ENCODE measurements around the gene PIH1D1. TPM values are rescaled to one million over a fixed set of nuclear protein-coding genes. Genes with fewer than 3 reads are reported as not detected.

PIH1D1 gene
- total RNA-seq: 93.2 and 112 TPM in 2 replicates

GRCh38 chr19:49451430-49452181 lies at the start of gene PIH1D1:
TSS of gene PIH1D1 (minus strand) at chr19:49451814. CDS start at chr19:49451574, 240 bp downstream.

DNA sequence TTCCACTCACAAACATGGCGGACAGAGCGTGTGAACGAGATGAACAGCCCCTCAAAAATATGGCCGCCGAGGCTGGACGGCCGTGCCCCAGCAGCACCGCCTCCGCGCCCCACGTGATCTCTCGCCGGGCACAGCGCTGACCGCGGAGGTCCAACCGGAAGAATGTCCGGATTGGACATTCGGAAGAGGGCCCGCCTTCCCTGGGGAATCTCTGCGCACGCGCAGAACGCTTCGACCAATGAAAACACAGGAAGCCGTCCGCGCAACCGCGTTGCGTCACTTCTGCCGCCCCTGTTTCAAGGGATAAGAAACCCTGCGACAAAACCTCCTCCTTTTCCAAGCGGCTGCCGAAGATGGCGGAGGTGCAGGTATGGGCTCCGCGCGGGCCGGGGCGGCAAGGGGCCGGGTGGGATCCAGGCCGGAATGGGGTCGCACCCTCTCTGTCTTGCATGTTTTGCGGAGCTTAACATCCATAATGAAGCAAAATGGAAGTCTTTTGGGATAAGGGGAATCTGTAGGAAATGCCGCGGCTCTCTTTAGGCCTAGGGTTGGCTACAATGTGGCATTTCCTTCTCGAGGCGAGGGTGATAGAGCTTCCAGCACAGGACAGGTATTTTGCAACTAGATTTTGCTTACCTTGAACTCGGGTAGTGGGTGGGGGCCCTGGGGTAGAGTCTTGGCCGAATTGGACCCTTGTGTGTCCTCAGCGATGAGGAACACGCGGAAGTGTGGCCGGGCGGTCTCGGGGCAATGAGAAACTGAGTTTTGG lies 35.8 kb upstream of the PIH1D1 start, which contains the start of gene RPL13A:
Gene RPL13A, plus strand, starts transcription at position 332 of the 769 bp plus-strand sequence. Its CDS starts 22 bp downstream, at position 354.

DNA sequence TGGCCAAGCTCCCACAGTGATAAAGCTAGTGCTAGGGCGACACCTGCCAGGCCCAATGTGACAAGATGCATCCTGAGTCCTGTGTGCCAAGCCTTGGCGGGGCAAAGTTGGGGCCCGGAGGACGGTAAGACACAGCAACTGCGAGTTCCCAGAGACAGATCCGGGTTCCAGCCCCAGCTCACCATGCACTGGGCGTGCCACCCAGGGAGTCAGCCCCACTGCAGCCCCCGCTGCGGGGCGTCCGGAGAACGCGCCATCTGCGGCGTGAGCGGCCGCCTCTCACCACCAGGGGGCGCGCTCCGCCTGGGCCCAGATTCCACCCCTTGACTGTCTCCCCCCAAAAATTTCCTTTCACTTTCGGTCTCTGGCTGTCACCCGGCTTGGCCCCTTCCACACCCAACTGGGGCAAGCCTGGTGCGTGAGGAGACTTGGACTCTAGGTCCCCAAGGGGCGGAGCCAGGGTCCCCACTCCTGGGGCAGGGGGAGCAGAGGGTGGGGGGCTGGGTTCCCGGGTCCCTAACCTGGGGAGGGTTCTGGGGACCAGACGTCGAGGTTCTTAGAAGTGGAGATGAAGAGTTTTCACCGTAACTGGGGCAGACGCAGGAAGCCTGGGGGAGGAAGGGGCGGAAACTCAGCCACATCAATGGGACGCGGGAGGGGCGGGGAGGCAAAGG lies 22.4 kb upstream of the PIH1D1 start, which contains the start of gene FLT3LG:
Gene FLT3LG, plus strand, starts transcription at position 348 of the 674 bp plus-strand sequence. CDS start 425 bp downstream, outside the sequence.

DNA sequence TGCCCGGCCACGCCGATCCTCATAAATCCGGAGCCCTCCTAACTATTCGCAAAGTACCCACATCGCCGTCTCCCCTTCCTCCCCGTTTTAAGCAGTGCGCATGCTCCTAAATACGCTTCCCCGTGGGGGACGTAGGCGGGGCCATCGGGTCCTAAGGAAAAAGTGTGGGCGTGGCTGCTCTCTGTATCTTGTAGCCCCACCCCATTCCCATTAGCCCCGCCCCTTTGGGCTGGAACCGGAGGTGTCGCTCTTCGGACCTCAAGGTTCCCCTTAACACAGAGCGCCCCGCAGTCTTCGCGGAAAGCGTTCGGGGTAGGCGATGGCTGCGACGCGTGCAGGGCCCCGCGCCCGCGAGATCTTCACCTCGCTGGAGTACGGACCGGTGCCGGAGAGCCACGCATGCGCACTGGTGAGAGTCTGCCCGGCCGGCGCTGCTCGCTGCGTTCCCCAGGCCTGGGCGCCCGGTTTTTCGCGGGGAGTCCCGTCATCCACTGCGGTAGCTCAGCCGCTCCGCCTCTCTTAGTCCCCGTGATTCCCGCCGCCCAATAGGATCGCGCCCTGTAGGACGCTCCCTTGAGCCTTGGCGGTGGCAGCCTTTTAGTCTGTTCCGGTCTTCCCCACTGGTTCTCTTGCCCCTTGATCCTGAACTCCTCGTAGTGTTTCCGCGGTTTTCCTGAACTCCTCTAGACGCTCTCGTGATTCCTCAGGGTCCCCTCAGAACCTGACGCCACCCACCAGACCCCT lies 1.6 kb upstream of the PIH1D1 start, which contains the start of gene ALDH16A1:
Gene ALDH16A1, plus strand, starts transcription at position 213 of the 744 bp plus-strand sequence. Its CDS starts 107 bp downstream, at position 320.

GRCh38 chr19:49441210-49441959 lies 10.2 kb downstream of the PIH1D1 start, which contains the start of gene SLC17A7:
TSS of gene SLC17A7 (minus strand) at chr19:49441527. CDS start at chr19:49441379, 148 bp downstream.

DNA sequence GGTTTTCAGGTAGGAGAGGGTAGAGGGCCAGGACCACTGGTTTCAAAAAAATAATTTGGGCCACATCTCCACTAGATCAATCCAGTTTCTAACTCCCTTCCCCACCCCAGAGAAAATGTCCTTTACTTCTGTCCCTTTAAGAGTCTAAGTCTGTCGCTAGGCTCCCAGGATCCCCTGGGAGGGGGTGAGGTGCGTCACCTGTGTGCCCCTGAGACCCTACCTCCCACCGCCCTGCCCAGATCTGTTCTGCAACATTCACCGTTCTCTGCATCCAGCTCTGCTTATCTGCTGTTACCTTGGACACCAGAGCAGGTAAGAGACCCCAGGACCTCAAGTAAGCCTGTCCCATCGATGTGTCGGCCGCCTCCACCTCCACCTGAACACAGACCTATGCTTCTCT lies 26.4 kb downstream of the PIH1D1 start, which contains the start of gene GFY:
Gene GFY, plus strand, starts transcription at position 211 of the 400 bp plus-strand sequence. CDS start 1,043 bp downstream, outside the sequence.

DNA sequence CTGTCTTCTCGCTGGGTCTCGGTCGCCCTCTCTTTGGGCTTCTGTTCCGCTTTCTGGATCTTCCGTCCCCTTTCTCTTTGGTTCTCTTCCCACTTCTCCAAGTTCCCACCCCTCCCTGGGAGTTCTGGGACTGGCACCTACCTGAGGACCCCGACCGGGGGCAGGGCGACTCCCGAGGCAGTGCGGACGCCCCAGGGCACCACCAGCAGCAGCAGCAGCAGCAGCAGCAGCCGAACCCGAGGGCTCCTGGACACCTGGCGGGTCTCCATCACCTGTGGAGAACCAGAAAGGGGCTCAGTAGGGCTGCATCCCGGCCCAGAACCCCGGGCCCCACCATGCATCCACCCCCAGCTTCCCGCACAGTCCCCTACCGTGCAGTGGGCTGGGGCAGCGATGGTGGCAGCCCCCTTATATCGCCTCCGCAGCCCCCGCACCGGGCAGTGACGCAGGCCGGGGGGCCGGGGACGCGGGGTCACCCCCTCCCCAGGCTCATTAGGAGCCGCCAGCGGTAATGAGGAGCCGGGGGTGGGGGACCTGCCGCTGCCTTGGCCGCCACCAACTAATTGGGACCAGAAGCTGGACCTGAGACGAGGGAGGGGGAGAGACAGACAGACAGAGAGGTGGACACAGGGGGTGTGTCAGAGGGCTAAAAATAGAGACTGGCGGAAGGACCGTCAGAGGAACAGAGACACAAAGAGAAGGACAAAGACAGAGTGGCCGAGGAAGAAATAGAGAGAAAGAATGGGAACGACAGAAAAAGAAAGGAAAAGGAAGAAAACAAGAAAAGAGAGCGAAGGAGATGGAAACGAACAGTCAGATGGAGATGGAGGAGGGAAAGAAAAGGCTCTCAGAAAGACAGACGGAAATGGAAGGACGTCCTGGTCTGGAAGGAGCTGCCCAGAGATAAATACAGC lies 28.3 kb downstream of the PIH1D1 start, which contains the start of gene PTH2:
Gene PTH2, minus strand, starts transcription at position 371 of the 914 bp plus-strand sequence. Its CDS starts 102 bp downstream, at position 269.

Other genes starting within 250 kb of the PIH1D1 start
- not detected in 2 replicates for gene SLC6A16, start 126.6 kb downstream of the PIH1D1 start, total RNA-seq
- not detected in 2 replicates for gene CD37, start 116.4 kb downstream of the PIH1D1 start, total RNA-seq
- gene TEAD2, start 89.4 kb downstream of the PIH1D1 start, total RNA-seq: 36.0 and 38.9 TPM in 2 replicates
- gene DKKL1, start 87.9 kb downstream of the PIH1D1 start, total RNA-seq: 0.29 TPM in 1 of 2 replicates, not detected in the other
- gene KASH5, start 63.6 kb downstream of the PIH1D1 start, total RNA-seq: not detected in 2 replicates
- not detected in 2 replicates for gene PTH2, start 28.4 kb downstream of the PIH1D1 start, total RNA-seq
- gene GFY, start 26.4 kb downstream of the PIH1D1 start, total RNA-seq: not detected in 2 replicates
- not detected in 2 replicates for gene SLC17A7, start 10.3 kb downstream of the PIH1D1 start, total RNA-seq
- 27.1 and 38.6 TPM in 2 replicates for gene ALDH16A1, start 1.4 kb upstream of the PIH1D1 start, total RNA-seq
- 6.2 and 10.1 TPM in 2 replicates for gene FLT3LG, start 22.4 kb upstream of the PIH1D1 start, total RNA-seq
- gene RPL13A, start 35.8 kb upstream of the PIH1D1 start, total RNA-seq: 2,357 and 3,559 TPM in 2 replicates
- 3,022 and 4,072 TPM in 2 replicates for gene RPS11, start 44.6 kb upstream of the PIH1D1 start, total RNA-seq
- 37.0 and 60.0 TPM in 2 replicates for gene FCGRT, start 60.8 kb upstream of the PIH1D1 start, total RNA-seq
- gene RCN3, start 76.2 kb upstream of the PIH1D1 start, total RNA-seq: 271 and 307 TPM in 2 replicates
- 76.1 and 83.6 TPM in 2 replicates for gene NOSIP, start 128.7 kb upstream of the PIH1D1 start, total RNA-seq
- gene PRRG2, start 129.5 kb upstream of the PIH1D1 start, total RNA-seq: 0.71 TPM in 1 of 2 replicates, not detected in the other
- gene PRR12, start 139.4 kb upstream of the PIH1D1 start, total RNA-seq: 3.9 and 4.0 TPM in 2 replicates
- 111 and 138 TPM in 2 replicates for gene RRAS, start 188.3 kb upstream of the PIH1D1 start, total RNA-seq
- 22.9 and 30.3 TPM in 2 replicates for gene SCAF1, start 190.4 kb upstream of the PIH1D1 start, total RNA-seq
- 61.7 and 64.0 TPM in 2 replicates for gene IRF3, start 214.0 kb upstream of the PIH1D1 start, total RNA-seq
- gene BCL2L12, start 214.1 kb upstream of the PIH1D1 start, total RNA-seq: 25.7 and 36.3 TPM in 2 replicates
- 423 and 449 TPM in 2 replicates for gene PRMT1, start 225.5 kb upstream of the PIH1D1 start, total RNA-seq
- 0.86 and 2.3 TPM in 2 replicates for gene ADM5, start 237.8 kb upstream of the PIH1D1 start, total RNA-seq
- 35.7 and 43.8 TPM in 2 replicates for gene CPT1C, start 239.3 kb upstream of the PIH1D1 start, total RNA-seq

Data from myometrial cell (primary cell).